GM15510 (cell line): ENCODE results near the gene SLC9A7.

Experiments used
- POLR2A ChIP-seq: IDR thresholded peaks from 3 replicates; pipeline ENCODE4 v1.6.1; 2011; ENCODE audit warnings: borderline replicate concordance; ENCODE audit not compliant: insufficient read length; ENCODE audit errors: extremely low read depth

Gene SLC9A7

DNA sequence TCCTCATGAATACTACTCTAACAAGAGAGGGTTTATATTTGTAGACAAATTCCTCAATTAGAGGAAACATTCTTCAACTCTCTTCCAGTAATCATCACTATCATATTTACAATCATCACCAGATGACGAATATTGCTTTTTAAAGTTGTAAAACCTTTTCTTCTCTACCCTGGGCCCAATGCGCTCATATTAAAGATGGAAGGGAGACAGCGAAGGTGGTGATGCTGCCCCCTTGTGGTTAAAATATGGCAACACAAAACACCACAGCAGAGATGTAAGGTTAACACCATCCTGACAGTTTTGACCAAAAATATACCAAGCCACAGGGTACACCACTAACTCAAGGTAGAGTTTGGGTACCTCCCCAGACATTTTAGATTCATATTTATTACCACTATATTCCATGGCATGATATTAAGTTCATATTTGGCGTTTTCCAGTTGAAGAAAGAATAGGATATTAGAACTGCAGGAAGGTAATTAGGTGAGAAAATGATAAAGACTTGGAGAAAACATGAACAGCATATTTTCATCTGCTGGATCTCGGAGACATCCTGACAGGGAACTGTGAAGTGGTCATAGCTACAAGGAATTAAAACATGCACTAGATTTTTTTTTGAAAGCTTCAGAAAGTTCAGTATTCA, 72.8 kb downstream of the SLC9A7 start:
- TF ChIP-seq POLR2A: no peak

DNA sequence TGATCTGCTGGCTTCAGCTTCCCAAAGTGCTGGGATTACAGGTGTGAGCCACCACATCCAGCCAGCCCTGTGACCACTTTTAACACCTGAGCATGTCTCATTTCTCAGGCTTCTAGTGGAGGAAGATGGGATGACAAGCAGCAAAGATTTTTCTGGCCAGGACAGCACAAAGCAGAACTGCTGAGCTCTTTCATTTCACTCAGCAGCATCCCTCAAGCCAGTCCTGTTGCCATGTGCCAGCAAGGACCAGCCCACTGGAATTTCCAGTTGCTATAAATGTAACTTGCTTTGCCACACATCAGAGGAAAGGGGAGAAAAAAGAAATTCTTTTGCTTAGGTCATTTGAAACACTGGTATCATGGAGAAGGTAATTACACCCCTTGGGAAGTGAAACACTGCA, 75.9 kb downstream of the SLC9A7 start:
- TF ChIP-seq POLR2A: no peak

DNA sequence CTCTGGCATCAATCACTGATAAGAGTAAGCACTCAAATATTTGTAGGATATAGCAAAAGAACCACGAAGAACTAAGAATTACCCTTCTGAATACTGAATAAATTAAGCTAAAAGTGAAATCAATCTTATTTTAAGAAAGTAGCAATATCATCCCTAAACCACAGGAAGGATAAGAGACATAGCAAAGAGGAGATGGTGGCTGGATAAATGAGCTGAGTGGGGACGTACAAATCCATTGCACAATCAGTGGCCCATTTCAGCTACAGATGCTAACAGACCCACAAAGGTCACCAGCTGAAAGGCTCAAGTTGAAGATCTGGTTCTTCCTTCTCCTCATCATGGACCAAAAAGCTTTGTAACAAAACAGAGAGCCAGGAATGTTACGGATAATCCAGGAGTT, 77.1 kb downstream of the SLC9A7 start:
- no peak for TF ChIP-seq POLR2A

DNA sequence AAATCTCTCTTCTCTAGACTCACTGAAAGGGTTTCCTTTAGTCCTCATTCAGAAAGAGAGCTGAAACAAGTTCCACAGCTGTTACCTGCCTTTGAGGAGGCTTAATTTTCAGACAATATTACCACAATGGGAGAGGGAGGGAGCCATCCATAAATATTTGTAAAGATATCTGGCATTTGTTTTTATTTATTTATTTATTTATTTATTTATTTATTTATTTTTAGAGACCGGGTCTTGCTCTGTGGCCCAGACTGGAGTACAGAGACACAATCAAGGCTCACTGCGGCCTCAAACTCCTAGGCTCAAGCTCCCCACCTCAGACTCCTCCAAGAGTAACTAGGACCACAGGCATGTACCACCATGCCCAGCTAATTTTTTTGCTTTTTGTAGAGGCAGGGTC, 80.7 kb downstream of the SLC9A7 start:
- no peak for TF ChIP-seq POLR2A

DNA sequence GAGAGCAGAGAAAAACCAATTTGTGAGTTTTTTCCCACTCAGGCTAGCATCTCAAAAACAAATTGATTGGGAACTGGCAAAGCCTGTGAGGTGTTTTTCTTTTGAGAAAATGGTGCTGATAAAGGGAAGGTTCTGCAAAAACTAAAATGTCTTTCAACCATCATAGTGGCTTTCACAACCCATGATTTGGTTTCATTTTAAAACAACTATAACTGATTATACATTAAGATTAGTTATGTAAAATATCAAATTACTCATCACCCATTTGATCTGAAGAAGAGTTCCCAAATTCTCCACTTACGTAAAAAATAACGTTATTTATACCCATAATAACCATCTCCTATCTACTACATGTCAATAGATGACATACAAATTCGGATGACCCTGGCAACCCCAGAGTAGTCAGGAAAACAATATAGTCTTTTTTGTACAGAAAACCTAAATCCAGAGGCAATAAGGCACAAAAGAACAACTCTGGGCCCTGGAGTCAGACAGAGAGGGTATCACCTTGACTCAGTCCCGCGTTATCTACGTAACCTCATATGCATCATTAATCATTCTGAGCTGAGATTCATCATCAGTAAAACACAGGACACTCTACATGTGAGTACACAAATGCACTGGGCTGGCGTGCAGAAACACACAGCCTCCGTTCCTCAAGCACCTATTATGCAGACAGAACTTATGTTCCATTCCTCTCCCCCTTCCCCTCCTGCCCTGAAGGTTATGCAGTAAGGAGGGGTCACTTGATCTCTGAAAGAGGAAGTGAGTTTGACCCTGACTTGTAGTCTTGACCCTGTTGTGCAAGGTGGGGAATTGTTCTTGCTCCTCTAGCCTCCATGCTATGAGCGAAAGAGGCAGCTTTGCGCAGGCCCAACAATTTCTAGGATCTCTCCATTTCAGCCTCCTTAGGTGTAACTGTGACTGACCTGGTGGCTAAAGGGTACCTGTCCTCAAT, 82.2 kb downstream of the SLC9A7 start:
- no peak for TF ChIP-seq POLR2A

DNA sequence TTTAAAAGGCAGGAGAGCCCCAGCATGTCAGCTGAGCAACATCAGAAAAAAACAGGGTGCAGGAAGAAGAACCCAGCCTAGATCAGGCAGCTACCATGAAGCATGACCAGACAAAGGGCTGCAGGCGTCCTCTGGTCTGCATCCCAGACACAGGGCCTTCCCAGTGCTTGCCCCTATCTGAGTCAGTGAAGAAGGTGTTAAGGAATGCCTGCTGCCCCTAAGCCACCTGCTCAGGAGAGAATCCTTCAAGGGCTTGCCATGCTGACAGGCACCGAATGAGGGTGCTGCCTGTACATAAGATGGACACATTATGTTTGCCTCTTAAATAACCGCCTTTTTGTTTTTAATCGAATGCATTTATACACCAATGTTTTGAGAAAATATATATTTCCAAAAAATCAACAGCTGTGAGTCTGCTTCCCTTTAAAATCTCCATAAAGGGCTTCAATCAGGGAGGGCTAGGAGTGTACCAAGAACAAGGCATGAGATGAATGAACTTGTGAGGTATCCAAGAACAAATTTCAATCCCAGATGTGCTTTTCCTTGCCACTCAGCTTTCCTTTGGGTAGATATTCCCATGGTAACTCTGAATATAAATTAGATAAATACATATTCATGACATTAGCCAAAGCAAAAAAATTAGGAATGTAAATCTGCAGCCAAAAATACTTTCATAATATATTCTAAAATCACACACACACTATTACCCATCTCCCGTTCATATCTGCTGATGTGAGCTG, 85.1 kb downstream of the SLC9A7 start:
- TF ChIP-seq POLR2A: no peak

DNA sequence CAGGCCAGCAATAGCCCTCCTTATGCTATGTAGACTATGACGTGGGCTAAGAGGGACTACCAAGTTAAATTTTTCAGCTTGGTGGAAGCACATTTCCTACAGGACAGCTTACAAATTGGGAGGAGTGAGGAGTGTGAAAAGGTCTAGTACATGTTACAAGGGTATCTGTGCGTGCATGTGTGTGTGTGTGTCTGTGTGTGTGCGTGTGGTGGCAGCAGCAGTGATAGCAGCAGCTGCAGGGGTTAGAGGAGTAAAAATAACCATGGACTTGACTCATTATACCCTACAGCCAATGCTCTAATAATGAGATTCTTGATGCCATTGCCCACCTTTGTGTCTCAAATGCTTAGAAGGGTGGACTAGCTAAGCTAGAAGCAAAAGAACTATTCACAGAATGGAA, 88.6 kb downstream of the SLC9A7 start:
- TF ChIP-seq POLR2A: no peak

DNA sequence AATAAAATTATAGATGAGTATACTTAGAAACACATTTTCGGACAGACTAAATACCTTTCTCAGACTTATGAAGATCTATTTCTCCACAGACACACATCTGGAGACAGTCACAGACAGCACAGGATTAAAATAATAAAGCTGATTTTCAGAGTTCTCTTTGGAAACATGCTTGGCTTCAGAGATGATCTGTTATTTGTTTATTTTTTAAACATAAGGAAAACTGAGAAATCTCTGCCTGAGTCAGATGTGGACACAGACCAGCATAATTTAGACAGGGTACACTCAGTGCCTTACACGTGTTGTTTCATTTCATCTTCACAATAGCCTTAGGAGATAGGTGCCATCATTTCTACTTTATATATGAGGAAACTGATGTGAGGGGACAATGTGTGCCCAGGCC, 92.1 kb downstream of the SLC9A7 start:
- TF ChIP-seq POLR2A: no peak

DNA sequence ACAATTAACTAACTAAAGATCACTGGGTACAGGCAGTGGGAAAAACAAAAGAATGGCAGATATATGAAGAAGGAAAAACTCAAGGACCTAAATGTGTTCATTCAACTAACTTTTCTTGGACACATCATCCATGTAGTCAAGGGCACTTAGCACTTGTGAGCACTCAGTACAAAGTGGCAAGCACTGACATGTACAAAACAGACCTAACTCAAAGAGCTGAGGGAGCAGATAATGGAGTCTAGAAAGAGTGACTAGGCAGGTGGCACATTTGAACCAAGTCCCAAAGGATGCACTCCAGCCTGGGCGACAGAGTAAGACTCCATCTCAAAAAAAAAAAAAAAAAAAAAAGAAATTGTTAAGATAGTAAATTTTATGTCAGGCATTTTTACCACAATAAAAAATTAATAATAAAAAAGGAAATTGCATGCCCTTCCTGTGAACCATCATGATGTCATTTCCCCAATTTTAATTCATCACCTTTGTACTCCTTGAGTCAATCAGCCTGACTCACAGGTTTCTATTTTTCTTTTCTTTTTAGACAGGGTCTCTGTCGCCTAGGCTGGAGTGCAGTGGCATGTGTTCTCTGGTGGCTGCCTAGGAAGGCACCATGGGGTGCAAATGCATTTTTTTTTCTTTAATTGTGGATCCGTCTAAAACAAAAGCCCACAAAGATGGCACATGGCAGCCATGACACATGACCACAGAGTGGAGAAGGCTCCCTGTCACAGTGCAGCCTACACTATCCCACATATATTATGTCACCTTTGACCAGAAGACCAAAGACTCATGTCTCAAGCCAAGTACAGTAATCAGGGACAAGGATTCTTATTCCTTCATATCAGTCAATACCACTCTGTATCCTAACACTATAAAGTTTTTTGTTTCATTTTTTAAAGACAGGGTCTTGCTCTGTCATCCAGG, 93.4 kb downstream of the SLC9A7 start:
- no peak for TF ChIP-seq POLR2A

DNA sequence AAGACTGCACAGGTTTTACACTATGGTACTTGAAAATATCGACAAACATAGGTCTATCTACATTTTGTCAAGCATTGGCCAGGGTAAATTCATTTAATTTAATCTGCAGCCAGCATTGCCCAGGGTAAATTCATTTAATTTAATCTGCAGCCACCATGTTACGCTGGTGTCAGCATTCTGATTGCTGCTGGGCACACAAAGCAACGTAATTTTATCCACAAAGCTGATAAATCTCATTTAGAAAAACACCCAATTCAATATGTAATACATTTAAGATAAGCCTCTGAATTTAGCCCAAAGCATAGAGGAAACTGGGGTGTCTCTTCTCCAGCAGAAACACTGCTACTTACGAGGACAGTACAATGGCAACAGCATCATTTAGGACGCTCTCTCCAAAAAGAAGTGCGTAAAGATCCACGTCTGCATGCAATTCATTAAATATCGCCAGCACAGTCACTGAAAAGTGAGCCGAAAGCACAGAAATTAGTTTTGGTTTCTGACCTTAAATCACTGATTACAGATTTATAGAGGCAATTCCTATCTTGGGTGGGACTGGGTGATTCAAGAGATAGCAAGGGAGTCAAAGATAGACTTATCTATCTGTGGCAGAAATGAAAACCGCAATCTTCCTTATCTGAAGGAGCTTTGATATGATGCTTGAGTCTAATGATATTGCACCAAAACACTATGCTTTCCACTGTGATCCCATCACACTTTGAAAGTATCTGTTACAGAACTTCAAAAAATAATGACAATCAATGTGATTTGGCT, 96.5 kb downstream of the SLC9A7 start:
- no peak for TF ChIP-seq POLR2A

DNA sequence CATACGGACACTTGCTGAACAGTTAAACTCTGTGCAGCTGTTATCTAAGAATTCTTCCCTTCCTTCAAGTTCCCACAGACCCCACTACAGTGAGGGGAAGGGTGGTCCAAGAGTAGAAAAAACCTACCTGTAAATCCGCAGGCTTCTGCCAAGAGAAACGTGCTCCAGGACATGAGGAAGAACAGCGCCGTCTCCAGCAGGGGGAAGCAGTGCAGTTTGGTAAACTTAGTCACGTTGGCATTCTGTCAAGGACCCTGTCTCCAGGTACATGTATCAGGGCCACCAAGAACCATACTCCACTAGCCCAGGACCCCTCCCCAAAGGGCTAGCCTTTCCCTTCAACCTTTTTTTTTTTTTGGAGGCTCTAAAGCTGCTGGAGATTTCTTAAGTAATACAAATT, 105.4 kb downstream of the SLC9A7 start:
- TF ChIP-seq POLR2A: no peak

DNA sequence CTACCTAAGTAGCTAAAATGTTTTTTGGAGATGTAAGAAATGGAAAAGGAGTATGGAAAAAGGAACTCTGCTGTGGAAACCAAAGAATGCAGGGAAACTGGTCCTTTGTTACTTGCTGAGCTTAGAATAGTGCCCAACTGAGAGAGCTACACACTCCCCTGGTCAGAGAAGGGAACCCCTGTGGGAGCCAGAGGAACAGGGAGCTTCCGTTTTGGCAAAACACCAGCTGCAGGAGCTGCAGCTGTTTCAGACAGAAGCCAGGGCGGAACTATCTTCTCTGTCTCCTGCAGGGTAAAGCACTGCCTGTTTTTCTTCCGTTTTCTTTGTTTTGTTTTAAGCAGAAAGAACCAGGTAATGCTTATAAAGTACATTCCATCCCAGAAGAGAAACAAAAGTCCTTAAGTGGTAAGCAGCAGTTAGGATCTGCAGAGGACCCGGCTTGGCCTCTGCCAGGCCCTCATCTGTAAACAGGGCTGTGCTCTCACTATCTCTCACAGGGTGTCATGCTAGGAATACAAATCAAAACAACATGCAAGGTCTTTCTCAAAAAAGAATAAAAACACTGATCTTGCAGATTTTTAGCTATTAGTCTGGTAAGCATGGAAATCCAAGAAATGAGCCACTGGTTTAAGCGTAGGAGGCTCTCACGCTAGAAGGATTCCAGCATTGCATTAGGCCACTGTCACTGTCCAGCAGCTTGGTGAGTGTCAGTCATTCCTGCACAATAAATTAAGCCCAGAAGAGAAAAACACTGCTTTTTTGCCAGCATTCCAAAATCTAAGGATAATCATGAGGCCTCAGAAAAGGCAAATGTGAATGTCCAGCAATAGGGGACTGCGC, 109.3 kb downstream of the SLC9A7 start:
- TF ChIP-seq POLR2A: no peak

DNA sequence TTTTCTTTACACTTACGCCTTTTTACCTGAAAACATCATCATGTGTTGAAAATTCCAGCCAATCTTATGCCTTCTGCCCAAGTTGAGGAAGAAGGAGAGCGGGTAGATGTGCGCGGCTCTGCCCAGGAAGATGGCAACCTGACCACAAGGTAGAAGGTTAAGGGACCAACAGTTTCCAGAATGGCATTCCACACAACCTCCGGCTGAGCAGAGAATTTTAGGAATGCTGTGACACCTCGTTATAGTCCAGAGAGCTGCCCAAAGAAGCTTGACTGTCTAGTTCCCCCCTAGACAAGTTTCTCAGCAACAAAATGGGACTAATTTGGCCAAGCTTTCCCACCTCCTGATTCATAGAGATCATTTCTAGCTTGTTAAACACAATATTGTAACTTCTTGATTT, 110.3 kb downstream of the SLC9A7 start:
- TF ChIP-seq POLR2A: no peak
